OCI-LY7 (cell line): Measurements from ENCODE around the gene TMEM170B. TPM values are rescaled to one million over a fixed set of nuclear protein-coding genes. Genes with fewer than 3 reads are reported as not detected.

Experiments
- BruUV-seq: library from RNA; stranded (reverse); fragments of 400-500 nt; replicated peaks from 2 replicates; lab custom pipeline; 2021; lab: Mats Ljungman, UMichigan
- CTCF ChIA-PET: fragments of 300-600 bp; sonication (Branson Sonifier 250); formaldehyde crosslinking; loops from one replicate; lab custom pipeline; 2022; ENCODE audit warnings: antibody characterized with exemption; ENCODE audit not compliant: unreplicated experiment; lab: Charles Lee
- POLR2A ChIA-PET: fragments of 300-600 bp; sonication (Branson Sonifier 250); formaldehyde crosslinking; loops from one replicate; lab custom pipeline; 2022; ENCODE audit warnings: antibody characterized with exemption; lab: Charles Lee
- DNase-seq: peaks from one replicate; pipeline ENCODE4 v3.0.0-alpha.2; 2015; ENCODE audit warnings: low spot score
- H2AFZ ChIP-seq: fragments of 200-600 bp; sonication (generic), shearing (Covaris generic); 2 replicates; pipeline ENCODE4 v1.6.1; 2014; ENCODE audit warnings: mild to moderate bottlenecking, antibody characterized with exemption, low read length, moderate library complexity
- H3K27ac ChIP-seq: fragments of 200-600 bp; sonication (generic); 2 replicates; pipeline ENCODE4 v1.5.1; 2014; ENCODE audit warnings: mixed run types, low read depth, mild to moderate bottlenecking, moderate library complexity, low read length, inconsistent platforms; ENCODE audit not compliant: poor library complexity, severe bottlenecking
- H3K36me3 ChIP-seq: fragments of 200-600 bp; sonication (generic); 2 replicates; pipeline ENCODE4 v1.6.1; 2014; ENCODE audit warnings: mild to moderate bottlenecking, antibody characterized with exemption, low read length, moderate library complexity, mixed read lengths; ENCODE audit not compliant: insufficient read depth
- H3K4me1 ChIP-seq: fragments of 200-600 bp; sonication (generic); 2 replicates; pipeline ENCODE4 v1.5.1; 2014; ENCODE audit warnings: mild to moderate bottlenecking, low read length; ENCODE audit not compliant: insufficient read depth, poor library complexity, severe bottlenecking
- H3K4me2 ChIP-seq: fragments of 200-600 bp; sonication (generic); 2 replicates; pipeline ENCODE4 v1.6.1; 2014; ENCODE audit warnings: mild to moderate bottlenecking, low read length
- H3K4me3 ChIP-seq: fragments of 200-600 bp; sonication (generic); 2 replicates; pipeline ENCODE4 v1.5.1; 2014; ENCODE audit warnings: mild to moderate bottlenecking, low read depth, low read length; ENCODE audit not compliant: poor library complexity, severe bottlenecking
- H3K79me2 ChIP-seq: fragments of 200-600 bp; sonication (generic); 2 replicates; pipeline ENCODE4 v1.6.1; 2016; ENCODE audit warnings: low read depth, mild to moderate bottlenecking, low read length, moderate library complexity, mixed read lengths; ENCODE audit not compliant: insufficient read depth
- H3K9me2 ChIP-seq: fragments of 200-600 bp; sonication (generic); 2 replicates; pipeline ENCODE4 v1.6.1; 2016; ENCODE audit warnings: mild to moderate bottlenecking, low read length, mixed read lengths; ENCODE audit not compliant: insufficient read depth
- H3K9me3 ChIP-seq: fragments of 200-600 bp; sonication (generic); 2 replicates; pipeline ENCODE4 v1.6.1; 2014; ENCODE audit warnings: mild to moderate bottlenecking, mixed run types, low read length, mixed read lengths
- H4K20me1 ChIP-seq: fragments of 200-600 bp; sonication (generic); 2 replicates; pipeline ENCODE4 v1.6.1; 2014; ENCODE audit warnings: mild to moderate bottlenecking, antibody characterized with exemption, low read length, moderate library complexity, mixed read lengths; ENCODE audit not compliant: insufficient read depth
- CTCF ChIP-seq: fragments of 200-600 bp; sonication (generic); conservative IDR thresholded peaks from 2 replicates; pipeline ENCODE4 v1.5.1; 2014; ENCODE audit warnings: mild to moderate bottlenecking, antibody characterized with exemption, low read length, moderate library complexity, mixed read lengths
- EZH2phosphoT487 ChIP-seq: fragments of 200-600 bp; sonication (generic); IDR thresholded peaks from 2 replicates; pipeline ENCODE4 v1.6.1; 2018; ENCODE audit warnings: low read depth, borderline replicate concordance, mild to moderate bottlenecking, mixed run types, antibody characterized with exemption, low read length, moderate library complexity, mixed read lengths
- intact Hi-C: fragments of 100-400 bp; cut with micrococcal nuclease; formaldehyde crosslinking; loops from one replicate; pipeline ENCODE4 v1.10.0; 2022; ENCODE audit not compliant: unreplicated experiment
- total RNA-seq, 2 experiments: library from RNA; depleted of rRNA in 1 of 2; stranded (reverse); fragments of >200 nt in 1 of 2; shearing (Covaris generic) in 1 of 2; gene quantifications; 2 replicates each; pipeline ENCODE4 v1.2.3, GENCODE V29; 2014 to 2022

Gene TMEM170B
- total RNA-seq, 2 experiments from 2014 or later: 4.1 to 5.6 TPM

GRCh38 chr6:11527274-11527870 lies 10.2 kb upstream of the TMEM170B start:
- H3K4me1 ChIP-seq: no peaks in the 10 kb centered on the region
- intact Hi-C loops: no loop called here
- no peak for TF ChIP-seq CTCF
- BruUV-seq: no TSS peak
- no peaks in the 10 kb centered on the region for H3K9me3 ChIP-seq
- H3K4me2 ChIP-seq: no peak overlapping the region
- H4K20me1 ChIP-seq: no peaks in the 10 kb centered on the region
- no peaks in the 10 kb centered on the region for H3K36me3 ChIP-seq
- H2AFZ ChIP-seq: no peak overlapping the region
- H3K9me2 ChIP-seq: no peaks in the 10 kb centered on the region
- ChIA-PET CTCF (no interaction called here), POLR2A (interaction anchor here (0.6 to 0.9 kb wide), 3 partner anchors 50 to 699 kb away, joined by 3 to 5 read pairs (median 3); no protein-coding TSS in a partner anchor)
- DNase-seq: no peak
- no peaks in the 10 kb centered on the region for H3K79me2 ChIP-seq
- H3K4me3 ChIP-seq: no peak overlapping the region
- no peak overlapping the region for H3K27ac ChIP-seq

DNA sequence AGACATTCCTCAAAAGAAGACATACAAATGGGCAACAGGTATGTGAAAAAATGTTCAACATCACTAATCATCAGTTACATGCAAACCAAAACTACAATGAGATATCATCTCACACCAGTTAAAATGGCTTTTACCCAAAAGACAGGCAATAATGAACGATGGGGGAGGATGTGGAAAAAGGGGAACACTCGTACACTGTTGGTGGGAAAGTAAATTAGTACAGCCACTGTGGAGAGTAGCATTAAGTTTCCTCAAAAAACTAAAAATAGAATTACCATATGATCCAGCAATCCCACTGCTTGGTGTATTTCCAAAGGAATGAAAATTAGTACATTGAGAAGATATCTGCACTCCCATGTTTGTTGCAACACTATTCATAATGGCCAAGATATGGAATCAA lies 8.6 kb upstream of the TMEM170B start:
- BruUV-seq: no TSS peak
- H3K4me3 ChIP-seq: no peak overlapping the region
- H3K27ac ChIP-seq: no peak overlapping the region
- ChIA-PET POLR2A (no interaction called here), CTCF (no interaction called here)
- H3K4me2 ChIP-seq: no peak overlapping the region
- H3K79me2 ChIP-seq: no peaks in the 10 kb centered on the region
- intact Hi-C loops: no loop called here
- TF ChIP-seq EZH2phosphoT487: no peak
- TF ChIP-seq CTCF: no peak
- no peaks in the 10 kb centered on the region for H3K4me1 ChIP-seq
- H3K9me3 ChIP-seq: no peaks in the 10 kb centered on the region
- no peaks in the 10 kb centered on the region for H3K9me2 ChIP-seq
- no peaks in the 10 kb centered on the region for H3K36me3 ChIP-seq
- no peak overlapping the region for H2AFZ ChIP-seq
- H4K20me1 ChIP-seq: no peaks in the 10 kb centered on the region
- no peak for DNase-seq

DNA sequence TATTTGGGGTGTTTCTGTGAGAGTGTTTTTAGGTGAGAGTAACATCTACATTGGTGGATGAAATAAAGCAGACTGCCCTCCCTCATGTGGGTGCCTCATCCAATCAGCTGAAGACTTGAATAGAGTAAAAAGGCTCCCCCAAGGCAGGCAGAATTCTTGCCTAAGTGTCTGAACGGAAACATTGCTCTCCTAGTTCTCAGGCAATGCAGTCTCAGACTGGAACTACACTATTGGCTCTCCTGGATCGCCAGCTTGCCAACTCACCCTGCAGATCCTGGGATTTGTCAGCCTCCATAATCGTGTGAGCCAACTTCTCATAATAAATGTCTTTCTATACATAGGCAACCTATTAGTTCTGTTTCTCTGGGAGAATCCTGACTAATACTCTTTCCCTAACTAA lies 5.5 kb upstream of the TMEM170B start:
- ChIA-PET POLR2A (no interaction called here), CTCF (no interaction called here)

More for the DNA sequence above, 5.5 kb upstream of the TMEM170B start:
- Histone ChIP-seq H4K20me1 (no peaks in the 10 kb centered on the region), H3K9me3 (no peaks in the 10 kb centered on the region), H3K4me3 (no peak overlapping the region), H3K27ac (no peak overlapping the region), H3K4me2 (no peak overlapping the region), H3K36me3 (no peaks in the 10 kb centered on the region), H3K79me2 (no peaks in the 10 kb centered on the region), H3K4me1 (peaks cover 10% of the 10 kb centered on the region), H3K9me2 (no peaks in the 10 kb centered on the region), H2AFZ (no peak overlapping the region)
- TF ChIP-seq CTCF (no peak), EZH2phosphoT487 (no peak)
- BruUV-seq: no TSS peak
- no peak for DNase-seq
- intact Hi-C loops: no loop called here
